ENCODE data around the gene DCST2.

Gene DCST2

DNA sequence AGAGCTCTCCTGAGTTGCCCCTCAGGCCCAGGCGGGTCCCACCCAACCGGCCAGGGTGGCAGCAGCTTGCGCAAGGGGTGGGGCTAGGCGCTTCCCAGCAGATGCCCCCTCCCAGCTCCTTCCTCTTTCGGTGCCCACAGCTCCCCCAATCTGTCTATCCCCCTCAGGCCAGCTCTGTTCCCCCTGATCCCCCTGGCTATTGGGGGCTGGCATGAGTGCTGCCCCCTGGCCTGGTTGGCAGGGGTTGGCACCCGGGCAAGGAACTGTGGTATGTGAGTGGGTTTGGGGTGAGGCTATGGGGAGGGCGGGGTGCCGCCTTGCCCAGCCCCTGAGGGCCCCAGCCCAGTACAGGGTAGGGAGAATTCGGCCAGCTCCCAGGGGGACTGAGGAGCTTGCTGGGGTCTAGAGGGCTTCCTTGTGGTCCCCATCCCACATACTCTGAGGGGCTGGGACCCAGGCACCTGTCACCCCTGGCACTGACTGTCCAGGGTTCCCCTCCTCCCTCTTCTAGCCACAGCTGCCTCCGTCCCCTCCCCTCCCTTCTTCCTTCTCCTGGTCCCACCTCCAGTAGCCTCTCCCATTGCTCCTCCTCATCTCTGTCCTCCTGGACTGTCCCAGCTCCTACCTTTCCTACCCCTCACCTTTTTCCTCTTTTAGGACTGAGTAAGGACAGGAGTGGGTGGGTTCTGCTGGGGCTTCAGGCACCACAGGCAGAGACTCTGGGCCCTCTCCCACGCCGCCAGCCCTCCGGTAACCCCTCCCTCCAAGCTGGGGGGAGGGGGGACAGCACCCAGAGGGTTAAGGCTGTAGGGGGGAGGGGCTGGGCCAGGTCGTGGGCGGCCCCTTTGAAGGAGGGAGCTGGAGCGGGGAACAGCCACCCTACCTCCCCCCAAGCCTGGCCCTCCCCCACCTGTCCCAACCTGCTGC is 25.3 kb downstream of the DCST2 start:
- no peak for DNase-seq

DNA sequence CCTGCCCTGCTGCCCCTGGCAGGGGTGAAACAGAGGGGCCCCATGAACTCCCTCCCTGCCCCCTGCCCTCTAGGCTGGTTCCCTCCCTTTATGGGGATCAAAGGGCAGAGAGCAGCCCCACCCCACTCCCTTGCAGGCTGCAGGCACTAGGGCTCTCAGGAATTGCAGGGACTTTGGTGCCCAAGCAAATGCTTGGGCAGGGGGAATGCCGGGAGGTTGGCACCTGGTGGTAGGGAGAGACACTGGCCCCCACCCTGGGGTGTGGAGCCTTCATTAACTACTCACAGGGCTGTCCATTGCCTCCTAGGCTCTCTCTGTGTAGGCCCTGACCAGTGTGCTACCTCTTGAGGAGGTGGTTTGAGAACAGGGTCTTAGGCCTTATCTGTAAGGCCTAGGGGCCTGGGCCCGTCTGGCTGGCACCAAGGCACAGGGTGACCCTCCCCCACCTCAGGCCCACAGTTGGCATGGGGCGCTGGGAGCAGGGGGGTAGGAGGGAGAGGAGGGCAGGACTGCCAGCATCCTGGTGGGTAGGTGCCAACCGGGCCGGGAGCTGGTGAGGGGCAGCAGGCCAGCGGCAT is 26.2 kb downstream of the DCST2 start:
- DNase-seq = no peak

DNA sequence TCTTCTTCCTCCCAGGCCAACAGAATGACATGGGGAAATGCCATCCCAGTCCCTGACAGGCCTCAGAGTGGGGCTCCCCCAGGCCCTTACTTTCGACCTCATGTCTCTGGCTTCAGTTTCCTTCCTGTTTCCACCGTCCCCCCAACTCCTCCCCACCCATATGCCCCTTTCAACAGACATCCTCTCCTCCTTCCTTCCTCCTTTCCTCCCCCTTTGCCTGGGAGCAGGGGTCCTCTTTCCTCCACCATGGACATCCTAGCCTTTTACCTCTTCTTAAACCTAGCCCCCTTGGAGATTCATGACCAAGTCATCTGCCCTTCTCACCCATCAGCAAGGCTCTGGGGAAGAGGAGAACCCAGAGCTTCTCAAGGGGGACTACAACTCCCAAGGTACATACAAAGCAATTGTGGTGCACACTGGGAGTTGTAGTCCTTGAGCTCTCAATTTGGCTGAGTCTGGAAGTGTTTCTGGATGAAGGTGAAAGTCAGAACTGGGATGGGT is 26.9 kb downstream of the DCST2 start:
- no peak for DNase-seq

DNA sequence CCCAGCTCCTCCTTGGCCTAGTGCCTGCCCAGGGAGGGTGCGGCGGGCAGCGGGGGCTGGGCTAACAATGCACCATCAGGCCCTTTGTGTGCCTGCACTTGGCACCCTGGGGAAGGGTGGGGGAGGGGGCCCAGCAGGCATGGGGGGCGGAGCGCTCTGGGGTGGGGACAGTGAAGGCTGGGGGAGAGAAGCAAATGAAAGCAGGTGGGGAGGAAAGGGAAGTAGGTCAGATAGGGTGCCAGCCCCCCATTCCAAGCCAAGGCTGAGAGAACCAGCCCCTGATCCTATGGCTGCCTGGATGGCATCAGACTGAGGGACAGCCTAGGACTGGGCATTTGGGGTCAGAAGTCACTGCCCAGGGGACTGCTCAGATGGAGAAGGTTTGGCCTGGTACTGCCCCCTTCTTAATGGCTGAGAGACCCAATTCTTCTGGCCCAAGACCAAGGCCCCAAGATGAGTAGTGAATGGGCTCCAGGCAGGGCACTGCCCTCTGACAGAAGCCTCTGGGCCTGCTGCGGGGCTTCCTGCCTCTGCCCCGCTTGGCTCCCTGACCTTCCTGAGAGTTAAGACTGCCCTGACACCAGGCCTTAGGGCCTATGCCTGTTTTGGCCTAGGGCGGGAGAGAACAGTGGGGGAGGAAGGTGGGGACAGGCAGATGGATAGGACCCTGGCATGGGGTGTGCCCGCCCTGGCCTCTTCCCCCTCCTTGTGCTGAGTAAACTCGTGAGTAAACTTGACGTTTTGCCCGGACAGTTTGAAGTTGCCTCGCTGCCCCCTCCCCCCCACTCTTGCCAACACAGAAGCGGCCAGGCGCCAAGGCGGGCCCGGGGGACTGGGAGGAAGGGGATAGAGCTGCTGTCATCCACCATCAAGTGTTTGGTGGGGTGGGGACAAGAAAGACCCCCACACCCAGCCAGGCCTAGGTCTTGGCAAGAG is 28.2 kb downstream of the DCST2 start:
- no peak for DNase-seq

DNA sequence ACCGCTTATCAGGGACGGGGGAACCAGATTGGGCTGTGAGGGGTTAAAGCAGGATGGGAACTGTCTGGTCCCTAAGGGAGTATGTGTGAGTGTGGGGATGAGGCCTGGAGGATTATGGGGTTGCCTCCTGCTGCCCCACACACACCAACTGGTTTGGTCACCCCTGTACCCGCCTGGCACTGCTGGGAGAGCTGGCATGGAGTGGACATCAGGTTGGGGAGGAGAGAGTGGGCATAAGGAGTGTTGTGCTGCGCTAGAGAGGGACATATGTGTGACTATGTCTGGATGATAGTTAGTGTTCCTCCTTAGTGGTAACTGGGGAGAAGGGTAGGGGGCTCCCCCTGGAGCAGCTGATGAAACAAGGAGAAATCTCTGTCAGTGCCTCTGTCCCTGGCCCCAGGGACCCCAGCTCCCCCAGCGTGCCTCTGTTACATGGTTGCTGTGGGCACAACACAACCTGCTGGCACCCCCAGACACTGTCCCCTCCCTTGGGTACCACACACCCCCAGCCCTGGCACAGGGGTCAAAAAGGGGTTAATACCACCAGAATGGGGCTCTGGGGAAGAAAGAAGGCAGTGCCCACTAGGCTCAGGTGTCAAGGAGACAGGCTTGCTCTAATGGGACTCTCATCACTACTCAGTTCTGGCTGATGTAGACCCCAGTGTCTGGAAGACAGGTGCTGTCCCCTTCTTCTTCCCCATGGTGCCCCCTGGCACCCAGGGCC is 29.1 kb downstream of the DCST2 start:
- DNase-seq = no peak

DNA sequence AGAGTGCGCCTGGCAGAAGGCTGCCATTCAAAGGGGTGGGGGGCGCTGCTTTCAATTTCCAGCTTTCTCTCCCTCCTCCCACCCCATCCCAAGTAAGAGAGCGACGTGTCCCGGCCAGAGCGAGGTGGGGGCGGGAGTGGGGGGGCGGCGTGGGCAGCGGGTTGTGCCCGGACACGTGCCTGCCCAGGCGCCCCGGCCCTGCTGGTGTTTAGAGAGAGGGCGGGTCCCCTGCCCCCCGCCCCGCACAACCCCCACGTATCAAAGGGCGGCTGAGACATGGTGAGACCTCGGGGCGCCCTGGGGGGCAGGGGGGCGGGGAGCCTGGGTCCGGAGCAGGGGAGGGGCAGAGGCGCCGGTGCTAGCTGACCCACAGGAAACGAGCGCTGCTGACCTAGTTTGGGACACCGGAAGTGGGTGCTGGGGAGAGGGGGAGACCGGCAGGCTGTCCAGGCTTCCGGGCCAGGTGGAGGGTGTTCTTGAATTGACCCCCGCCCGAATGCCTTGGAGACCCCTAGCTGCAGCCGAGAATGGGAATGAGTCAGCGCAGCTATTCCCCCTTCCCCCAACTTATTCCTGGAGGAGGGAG is 29.7 kb downstream of the DCST2 start:
- no peak for DNase-seq

DNA sequence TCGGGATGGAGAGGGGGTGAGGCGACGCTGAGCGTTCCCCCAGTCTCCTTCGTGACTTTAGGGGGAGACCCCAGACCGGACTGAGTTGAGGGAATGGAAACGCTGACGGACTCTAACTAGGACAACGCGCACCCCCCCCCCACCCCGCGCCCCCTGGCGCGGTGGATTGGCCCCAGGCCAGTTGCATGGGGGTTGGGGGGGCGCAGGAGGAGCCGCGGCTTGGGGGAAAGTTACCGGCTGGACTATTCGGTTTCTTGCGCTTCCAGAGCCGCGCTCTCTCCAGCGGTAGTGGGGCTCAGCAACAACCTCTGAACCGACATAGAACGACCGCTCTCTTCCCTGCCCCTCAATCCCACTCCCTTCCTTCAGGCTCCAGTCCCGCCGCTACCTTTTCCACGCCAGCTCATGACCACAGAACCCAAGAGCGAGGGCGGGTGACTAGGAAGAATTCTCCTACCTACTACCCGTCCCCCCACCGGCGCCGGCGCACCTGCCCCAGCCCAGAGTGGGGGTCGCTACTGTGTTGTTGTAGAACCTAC is 30.3 kb downstream of the DCST2 start:
- peak; percentile 69 for DNase-seq

DNA sequence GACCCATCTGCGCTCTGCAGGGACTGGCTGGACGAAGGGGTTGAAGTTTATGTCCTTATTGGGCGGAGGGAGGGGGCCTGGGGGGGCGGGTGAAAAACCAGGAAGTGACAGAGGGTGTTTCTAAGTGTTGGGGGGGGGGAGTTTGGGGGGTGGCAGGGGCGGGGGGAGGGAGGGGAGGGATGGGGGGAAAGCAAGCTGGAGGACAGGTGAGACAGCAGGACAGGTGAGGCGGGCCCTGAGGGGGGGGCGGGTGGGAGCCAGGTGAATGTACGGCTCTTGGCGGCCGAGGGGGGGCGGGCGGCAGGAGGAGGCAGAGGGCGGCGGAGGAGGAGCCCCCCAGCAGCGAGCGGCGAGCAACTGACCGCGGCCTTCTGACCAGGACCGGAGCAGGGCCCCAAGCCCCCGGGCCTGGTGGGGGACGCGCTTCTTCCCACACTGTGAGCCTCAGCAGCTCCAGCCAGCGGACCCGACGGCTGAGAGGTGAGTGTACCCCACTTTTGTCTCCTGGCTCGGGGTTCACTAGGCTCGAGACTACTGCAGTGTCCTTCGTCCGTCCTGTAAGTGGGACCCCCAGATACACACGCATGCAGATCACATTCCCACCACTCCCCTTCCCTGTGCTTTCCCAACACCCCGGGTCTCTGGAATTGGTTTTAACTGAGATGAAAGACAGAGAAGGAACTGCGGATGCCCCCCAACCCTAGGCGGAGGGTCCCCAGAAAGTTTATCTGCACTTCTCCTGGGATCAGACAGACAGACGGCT is 30.9 kb downstream of the DCST2 start, which contains the start of gene ZBTB7B:
Gene ZBTB7B, plus strand, starts transcription at position 339 of the 763 bp plus-strand sequence. CDS start 11,859 bp downstream, outside the sequence.
- DNase-seq = peak; percentile 72

DNA sequence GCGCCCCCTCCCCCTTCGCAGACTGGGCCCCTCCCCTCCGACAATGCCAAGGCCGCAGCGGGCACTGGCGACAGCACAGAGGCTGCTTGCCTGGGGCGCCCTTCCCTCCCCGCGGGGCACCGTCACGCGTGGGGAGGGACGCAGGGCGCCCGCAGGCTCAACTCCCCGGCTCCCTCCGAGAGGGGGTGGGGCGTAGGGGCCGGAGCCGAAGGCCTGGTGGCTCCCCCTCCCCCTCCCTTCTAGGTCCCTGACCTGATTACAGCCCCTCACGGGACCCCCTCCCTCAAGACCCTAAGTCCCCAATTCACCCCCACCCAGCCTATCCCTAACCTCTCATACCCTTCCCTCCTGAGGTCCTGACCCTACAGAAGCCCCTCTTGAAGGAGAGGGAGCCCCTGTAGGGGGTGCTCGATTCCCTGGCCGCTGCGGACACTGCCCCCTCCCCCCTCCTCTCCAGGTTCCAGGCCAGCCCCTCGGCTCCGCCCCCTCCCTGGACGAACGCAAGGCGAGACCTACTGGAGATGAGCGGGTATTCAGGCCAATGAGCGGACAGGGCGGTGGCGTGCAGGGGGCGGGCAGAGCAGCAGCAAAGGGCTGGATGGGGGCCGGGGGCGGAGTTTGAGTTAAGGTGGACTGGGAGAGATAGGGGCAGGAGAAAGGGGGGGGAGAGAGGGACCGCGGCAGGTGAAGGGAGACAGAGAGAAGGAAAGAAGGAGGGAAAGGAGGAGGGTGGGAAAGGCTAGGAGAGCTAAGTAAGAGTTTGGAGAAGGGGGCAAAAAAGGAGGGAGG is 31.7 kb downstream of the DCST2 start:
- DNase-seq = peak; percentile 100

DNA sequence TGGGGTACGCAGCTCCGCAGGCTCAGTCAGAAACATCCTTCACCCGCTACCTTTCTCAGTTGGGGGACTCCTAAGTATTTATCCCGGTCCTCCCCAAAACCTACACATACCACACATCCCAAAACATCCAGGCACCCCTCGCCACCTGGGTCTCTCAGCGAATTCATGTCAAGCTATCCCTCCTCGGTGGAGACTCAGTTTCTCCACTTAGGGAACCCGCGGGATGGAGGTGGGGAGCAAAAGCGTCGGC is 32.2 kb downstream of the DCST2 start:
- no peak for DNase-seq

DNA sequence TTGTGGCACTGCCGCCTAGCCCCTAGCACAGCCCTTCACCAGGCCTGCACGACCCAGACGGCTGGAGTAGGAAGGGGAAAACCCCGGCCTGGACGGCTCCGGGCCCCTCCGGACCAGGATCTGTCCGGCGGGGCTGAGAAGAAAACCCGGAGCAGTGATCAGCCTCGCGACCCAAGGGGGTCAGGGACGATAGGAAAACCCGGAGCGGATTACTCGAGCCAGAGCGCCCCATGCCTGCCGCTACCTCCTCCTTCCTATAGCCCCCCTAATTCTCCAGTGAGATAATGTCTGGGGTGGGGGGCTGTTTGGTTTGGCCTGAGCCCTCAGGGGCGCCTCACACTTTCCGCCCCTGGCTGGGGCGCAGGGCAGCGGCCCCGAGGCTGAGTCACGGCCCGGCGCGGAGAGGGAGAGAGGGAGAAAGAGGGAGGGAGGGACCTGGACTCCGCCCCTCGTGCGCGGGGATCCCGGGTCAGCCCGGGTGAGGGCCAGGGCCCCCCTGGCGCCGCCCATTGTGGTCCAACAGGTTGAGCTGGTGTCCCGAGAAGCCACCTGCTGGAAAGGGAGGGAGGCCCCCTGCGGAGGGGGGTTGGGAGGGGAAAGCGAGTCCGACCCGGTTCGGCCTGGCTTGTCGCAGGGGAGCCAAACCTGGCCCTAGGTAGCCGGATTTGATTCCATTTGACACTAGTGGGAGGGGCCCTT is 32.7 kb downstream of the DCST2 start:
- peak; percentile 91 for DNase-seq

DNA sequence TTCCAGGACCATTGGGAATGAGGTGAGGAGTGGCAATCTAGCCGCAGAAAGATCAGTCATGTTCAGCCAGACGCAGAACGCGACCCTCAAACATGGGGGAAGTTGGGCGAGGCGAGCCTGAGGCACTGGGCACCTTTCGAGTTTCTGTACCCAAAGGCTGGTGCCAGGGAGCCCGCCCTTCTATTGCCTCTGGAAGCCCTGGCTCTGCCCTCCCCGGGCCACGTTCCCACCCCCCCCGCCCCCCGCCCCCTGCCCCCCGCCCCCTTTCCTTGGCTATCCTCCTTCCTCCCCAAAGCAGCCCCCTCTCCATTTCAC is 33.2 kb downstream of the DCST2 start:
- DNase-seq = no peak

DNA sequence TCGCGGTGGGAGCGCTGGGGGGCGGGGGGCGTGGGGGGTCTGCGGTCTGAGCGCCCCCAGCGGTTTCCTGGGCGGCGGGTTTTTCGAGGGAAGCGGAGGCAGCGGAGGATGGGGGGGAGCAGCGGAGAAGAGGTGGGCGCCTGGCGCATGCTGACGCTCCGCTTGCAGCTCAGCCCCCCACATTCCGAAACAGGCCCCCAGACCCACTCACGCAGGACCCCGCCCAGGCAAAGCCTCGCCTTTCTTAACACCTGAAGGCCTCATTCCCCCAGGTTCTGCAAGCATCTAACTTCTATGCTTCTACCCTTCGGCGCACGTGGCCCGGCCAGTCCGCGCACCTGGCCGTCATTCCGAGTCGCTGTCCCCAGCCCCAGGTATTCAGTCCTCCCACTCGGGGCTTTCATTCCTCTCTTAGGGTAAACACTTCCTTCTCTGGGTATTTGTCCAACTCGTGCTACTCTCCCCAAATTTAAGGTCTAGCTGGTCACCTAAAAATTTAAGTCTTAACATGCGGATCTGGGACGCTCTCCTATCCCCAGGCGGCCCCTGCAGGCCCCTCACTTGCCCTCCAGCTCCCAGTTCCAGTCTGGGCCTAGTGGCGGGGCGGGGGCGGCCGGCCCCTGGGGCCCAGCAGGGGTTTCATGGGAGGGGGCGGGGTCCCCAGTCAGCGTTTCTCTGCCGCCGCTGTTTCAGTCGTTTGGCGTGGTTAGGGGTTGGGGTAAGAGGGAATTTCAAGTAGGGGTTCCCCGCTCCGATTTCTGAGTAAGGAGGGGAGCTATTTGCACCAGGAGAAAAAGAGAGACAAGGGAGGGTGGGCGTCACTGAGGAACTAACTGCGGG is 33.8 kb downstream of the DCST2 start:
- DNase-seq = no peak

DNA sequence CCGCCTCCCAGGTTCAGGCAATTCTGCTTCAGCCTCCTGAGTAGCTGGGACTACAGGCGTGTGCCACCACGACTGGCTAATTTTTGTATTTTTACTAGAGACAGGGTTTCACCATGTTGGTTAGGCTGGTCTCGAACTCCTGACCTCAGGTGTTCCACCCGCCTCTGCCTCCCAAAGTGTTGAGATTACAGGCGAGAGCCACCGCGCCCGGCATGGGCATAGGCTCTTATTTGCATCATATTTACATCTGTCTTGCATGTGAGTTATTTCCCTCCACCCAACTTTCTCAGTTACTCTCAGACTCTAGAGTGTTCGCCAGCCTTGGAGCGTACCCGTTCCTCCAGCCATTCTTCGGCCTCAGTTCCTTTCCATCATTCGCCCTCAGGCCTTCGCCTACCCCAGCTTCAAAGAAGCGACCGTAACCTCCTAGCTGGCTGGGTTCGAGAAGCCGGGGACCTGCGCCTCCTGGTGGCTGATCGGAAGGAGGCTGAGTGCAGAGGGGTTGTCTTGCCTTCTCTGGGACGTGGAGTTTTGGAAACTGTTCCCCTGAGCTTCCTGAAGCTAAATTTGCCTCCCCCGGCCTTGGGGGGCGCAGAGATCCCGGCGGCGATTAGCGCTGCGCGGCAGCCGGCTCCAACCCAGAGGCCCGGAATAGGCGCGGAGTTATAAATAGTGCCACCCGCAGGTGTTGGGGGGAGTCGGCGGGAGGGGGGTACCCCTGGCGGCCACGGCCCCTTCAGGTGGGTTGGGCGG is 34.6 kb downstream of the DCST2 start:
- peak; percentile 85 for DNase-seq

DNA sequence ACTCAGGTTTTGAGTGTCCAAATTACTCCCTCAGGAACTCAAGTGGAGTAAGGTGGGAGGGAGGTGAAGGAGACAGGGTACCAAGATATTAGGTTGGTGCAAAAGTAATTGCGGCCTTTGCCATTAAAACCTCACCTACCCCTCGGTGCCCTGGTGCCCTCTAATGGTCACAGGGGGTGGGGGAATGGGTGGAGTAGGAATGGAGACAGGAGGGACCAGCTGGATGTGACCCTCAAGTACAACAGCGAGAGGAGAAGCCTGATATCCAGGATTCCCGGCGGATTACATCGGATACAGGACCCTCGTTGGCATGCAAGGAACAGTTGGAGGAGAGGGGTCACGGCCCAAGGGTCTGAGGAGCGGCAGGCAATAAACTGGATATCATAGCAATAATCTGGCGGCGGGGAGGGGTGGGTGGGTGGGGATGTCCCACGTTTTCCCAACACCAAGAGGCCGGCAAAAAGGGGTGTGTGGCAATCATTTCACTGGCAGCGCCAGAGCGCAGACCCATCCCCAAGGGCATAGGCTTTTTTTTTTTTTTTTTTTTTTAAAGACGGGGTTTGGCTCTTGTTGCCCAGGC is 35.3 kb downstream of the DCST2 start:
- no peak for DNase-seq

DNA sequence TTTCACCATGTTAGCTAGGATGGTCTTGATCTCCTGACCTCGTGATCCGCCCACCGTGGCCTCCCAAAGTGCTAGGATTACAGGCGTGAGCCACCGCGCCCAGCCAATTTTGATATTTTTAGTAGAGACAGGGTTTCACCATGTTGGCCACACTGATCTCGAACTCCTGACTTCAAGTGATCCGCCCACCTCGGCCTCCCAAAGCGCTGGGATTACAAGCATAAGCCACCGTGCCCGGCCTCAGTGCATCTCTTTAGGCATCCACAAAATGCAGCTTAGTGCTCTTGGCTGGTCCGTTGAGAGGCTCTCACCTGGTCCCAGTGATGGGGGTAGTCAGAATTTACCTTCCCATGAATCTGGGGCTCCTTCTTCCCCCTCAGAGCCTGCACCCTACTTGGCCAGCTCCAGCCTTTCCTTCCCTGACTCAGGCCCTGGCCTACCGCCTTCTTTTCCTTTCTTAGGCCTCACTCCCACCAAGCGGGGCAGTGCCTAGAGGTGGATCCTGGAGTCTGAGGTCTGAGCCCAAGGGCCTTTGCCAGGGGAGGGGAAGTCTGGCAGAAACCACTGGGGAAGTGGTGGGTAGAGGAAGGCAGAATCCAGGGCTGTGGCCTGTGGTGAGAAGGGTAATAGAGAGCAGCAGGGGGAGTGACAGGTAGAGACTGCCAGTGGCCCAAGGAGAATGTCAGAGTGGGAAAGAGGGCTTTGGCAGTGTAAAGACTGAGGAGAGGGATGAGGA is 36.4 kb downstream of the DCST2 start:
- no peak for DNase-seq
